HG03439 (cell line): ENCODE results near the gene AKR1B15.
"Not testable (repeated sequence)": the region's sequence is repeated elsewhere in the genome, so short reads cannot be mapped to it uniquely, and the experiment has no call there.

Experiments used
- ATAC-seq: cut with Tn5 transposase; IDR thresholded peaks from one replicate; pipeline ENCODE4 v1.9.1; 2021; ENCODE audit warnings: mild to moderate bottlenecking, moderate library complexity; ENCODE audit not compliant: unreplicated experiment

AKR1B15 gene

GRCh38 chr7:134548877-134549276, at the start of gene AKR1B15:
AKR1B15 (plus strand) TSS chr7:134549110; CDS start chr7:134564620, 15,510 bp downstream.
- peak; percentile 96 for ATAC-seq

GRCh38 chr7:134500406-134500805, 48.5 kb upstream of the AKR1B15 start:
- no peak for ATAC-seq

- ATAC-seq = no peak
These were observed 47.9 kb upstream of the AKR1B15 start for GRCh38 chr7:134500982-134501381.

DNA sequence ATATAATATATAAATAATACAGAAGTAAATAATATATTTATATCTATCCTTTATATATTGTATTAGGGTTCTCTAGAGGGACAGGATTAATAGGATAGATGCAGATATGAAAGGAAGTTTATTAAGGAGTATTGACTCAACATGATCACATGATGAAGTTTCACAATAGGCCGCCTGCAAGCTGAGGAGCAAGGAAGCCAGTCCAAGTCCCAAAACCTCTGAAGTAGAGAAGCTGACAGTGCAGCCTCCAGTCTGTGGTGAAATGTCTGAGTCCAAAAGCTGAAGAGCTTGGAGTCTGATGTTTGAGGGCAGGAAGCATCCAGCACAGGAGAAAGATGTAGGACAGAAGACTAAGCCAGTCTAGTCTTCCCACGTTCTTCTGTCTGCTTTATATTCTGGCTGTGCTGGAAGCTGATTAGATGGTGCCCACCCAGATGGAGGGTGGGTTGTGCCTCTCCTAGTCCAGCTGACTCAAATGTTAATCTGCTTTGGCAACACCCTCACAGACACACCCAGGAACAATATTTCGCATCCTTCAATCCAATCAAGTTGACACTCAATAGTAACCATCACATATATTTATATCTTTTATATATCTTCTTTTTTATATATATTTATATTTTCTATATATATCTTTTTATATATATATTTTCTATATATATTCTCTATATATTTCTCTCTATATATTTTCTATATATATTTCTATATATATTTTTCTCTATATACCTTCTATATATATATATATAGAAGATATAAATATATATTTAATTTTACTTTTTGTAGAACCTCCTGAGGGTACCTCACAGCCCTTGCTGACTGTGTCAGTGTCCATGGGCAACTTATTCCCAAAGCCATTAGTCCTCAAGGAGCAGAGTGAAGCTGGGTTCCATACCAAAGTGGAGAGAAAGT, 46.2 kb upstream of the AKR1B15 start:
- no peak for ATAC-seq

GRCh38 chr7:134504660-134505164, 44.2 kb upstream of the AKR1B15 start:
- ATAC-seq = no peak

DNA sequence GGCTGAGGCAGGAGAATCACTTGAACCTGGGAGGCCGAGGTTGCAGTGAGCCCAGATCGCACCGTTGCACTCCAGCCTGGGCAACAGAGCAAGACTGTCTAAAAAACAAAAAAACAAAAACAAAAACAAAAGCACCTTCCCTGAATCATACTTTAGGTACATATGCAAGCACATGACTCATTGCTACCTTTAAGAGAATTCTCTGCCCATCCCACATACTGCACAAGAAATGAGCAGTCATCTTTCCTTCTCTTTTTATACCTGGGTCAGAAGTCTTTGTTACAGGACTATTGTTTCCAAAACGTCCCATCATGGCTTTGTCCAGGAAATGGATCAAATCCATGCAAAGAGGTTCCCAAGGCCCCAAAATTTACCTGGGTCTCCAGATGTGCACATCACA, 43.1 kb upstream of the AKR1B15 start:
- no peak for ATAC-seq

DNA sequence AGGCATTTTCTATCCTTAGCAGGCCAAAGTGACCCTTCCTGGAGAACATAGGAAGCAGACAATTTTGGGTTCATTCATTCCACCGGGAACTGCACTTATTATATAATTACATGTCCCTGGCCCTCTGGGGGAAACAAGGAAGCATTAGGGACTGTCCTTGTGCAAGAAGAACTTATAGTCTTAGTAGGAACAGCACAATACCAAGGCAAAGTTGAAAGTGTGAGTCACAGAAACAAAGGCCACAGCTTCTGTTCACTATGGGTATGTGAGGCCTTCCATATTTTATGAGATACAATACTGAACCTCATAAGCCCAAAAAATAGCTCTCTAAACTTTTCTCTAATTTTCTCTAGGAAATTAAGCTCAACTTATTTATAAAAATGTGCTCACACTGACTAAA, 39.9 kb upstream of the AKR1B15 start:
- no peak for ATAC-seq

DNA sequence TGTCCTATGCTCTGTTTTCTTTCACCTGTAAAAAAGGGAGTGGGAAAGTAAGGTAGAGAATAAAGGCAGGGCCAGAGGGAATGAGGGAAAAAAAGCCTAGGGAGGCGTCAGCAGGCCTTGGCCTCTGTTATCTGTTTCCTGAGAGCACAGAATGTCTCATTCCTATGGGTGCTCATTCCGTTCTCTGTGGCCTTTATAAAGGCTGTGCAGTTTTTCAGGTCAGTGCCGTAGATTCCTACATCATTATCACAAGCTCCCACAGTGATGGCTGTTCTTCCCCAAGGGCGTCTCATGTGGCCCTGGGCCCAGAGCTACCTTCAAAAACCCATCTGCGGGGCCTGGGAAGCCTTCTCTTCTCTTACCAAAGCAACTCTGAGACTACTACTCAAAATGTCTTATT, 38.3 kb upstream of the AKR1B15 start:
- no peak for ATAC-seq

GRCh38 chr7:134512271-134512670, 36.6 kb upstream of the AKR1B15 start:
- no peak for ATAC-seq

GRCh38 chr7:134513169-134513752, 35.6 kb upstream of the AKR1B15 start:
- ATAC-seq = no peak

DNA sequence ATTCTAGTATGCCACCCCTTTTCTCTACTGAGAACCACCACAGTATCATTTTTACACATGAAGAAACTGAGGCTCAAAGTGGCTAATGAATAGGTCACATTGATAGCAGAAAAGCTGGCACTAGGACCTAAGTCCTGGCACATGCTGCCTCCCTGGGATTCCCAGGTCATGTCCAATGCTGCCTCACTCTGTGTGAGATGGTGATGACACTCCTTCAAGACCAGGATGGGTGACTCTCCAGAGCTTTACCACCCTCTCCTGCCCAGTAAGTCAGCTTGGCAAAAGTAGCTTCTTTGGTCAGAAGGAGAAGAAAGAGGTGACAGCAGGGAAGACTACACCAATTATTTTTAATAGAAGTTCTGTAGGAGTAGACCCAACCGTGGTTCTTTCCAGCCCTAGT, 34.8 kb upstream of the AKR1B15 start:
- ATAC-seq = no peak

DNA sequence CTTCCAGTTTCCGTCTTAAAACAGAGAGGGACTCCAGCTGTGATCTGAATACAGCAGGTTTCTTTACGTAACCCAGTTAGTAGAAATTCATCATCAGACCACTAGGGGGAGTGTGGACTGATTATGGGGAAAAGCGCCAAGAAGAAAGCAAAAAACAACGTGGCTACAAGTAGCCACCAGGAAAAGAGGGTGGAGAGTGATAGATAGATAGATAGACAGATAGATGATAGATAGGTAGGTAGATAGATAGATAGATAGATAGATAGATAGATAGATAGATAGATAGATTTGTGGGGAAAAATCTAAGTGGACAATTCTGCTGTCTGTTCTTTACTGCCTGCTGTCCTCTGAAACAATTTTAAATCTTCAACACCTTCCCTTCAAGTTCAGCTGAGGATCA, 34.2 kb upstream of the AKR1B15 start:
- peak; percentile 60 for ATAC-seq

DNA sequence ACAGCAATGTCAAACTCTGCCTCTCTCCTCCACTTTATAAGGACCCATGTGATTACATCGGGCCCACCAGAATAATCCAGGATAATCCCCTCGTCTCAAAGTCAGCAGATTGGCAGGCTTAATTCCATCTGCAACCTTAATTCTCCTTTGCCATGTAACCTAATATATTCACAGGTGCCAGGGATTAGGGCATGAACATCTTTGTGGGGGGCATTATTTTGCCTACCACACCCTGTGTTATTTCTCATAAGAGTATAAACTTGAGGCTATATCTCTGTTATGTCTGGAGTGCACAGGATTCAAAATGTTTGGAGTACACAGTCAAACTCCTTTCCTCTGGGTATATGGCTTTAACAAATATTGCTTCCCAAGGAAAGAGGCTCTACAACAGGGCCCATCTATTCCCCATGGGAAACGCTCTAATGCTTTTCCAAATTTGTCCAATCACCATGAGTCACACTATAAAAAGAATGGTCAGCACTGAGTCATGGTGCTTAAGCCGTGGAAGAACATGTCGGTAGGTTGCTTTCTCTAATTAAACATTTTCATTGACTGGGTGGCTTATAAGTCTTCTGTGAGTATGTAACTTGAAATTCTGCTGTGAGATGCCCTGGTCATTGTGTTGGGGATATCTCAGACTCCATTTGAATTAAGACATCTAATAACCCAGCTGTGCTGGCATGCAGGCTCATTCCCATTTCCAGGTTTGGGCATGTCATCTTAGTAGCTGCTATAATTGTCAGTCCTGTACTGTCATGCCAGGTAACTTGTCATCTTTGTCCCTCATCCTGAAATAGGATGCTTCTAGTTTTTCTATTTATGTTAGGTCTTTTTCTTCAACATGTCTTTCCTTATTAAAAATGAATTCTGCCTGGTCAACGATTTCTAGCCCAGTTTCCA, 33.1 kb upstream of the AKR1B15 start:
- no peak for ATAC-seq

- no peak for ATAC-seq
These were observed 28.8 kb upstream of the AKR1B15 start for GRCh38 chr7:134520130-134520529.

- ATAC-seq = no peak
These were observed 26.3 kb upstream of the AKR1B15 start for GRCh38 chr7:134522601-134523000.

DNA sequence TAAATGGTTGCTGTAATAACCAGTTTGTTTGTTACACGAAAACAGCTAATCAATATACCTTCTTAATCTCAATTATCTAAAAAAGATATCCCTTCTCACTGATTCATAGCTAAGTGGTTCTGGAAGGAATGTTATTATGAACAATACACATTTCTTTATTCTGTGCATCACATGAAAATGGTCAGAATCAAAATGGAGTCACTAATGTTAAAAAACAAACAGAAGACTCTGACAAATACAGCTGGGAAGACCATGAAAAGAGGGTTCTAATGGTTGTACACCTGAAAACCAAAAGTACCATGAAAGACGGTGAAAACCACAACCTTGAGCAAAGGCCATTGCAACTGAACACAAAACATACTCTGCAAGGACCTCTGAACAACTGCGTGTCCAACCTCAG, 23.5 kb upstream of the AKR1B15 start:
- not testable (repeated sequence) for ATAC-seq

- ATAC-seq = not testable (repeated sequence)
These were observed 22.2 kb upstream of the AKR1B15 start for GRCh38 chr7:134526552-134527248.

DNA sequence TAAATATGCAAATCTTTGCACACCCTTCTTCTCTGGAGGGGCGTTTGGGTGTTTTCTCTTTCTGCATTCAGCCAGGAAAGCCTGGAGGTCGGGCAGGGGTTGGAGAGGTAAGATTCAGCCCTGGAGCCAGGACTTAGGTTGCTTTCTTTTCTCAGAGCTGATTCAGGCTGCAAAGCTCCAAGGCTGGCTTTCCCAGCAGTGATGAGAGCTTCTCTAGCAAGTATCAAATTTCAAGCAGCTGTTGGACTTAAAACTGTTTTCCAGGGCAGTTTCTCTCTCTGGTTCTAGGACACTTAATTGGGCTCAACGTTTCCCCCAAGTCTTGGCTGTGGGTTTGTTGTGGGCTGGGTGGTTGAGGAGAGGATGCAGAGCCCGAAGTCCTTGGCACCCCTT, 20.9 kb upstream of the AKR1B15 start:
- no peak for ATAC-seq

DNA sequence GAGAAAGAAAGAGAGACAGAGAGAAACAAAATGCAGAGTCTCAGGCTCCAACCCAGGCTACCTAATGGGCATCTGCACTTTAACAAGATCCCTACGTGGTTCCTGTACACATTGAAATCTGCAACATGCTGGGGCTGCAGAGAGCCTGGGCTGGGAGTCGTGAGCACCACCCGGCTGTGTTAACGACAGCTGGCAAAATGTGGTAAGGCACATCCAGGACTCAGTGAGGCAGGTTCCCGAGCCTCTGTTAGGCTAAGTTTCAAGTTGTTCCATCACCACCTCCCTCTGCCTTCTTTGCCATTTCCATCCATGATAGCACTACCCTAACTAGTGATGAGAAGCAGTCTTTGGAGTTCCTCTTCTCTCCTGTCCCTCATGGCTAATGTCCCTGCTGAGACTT, 20.2 kb upstream of the AKR1B15 start:
- no peak for ATAC-seq

DNA sequence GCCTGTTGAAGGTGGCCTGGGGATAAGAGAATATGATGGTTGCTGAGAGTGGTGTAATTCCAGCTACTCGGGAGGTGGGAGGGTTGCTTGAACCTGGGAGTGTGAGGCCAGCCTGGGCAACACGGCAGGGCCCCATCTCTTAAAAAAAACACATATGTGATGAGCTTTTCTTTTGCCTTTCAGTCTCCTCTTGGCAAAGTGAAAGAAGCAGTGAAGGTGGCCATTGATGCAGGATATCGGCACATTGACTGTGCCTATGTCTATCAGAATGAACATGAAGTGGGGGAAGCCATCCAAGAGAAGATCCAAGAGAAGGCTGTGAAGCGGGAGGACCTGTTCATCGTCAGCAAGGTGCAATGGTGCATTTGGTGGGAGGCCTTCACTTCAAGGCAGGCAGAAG, 18.4 kb upstream of the AKR1B15 start:
- no peak for ATAC-seq
